Activated CD4-positive, alpha-beta memory T cell treated with anti-CD3 and anti-CD28 coated beads for 36 hours (primary cell): ENCODE measurements around the gene NLGN1. TPM values are rescaled to one million over a fixed set of nuclear protein-coding genes. Genes with fewer than 3 reads are reported as not detected.

Source experiments
- CTCF ChIA-PET: fragments of 350-600 bp; sonication (Branson Sonifier 250); formaldehyde crosslinking; loops from one replicate; lab custom pipeline; 2021; ENCODE audit warnings: antibody characterized with exemption, inconsistent platforms; lab: Charles Lee
- POLR2A ChIA-PET: fragments of 350-600 bp; sonication (Branson Sonifier 250); formaldehyde crosslinking; loops from one replicate; lab custom pipeline; 2021; ENCODE audit warnings: antibody characterized with exemption; lab: Charles Lee
- DNase-seq: peaks from one replicate; pipeline ENCODE4 v3.0.0-alpha.2; 2020
- H3K27ac Mint-ChIP-seq: one replicate; pipeline ENCODE4 v1.8.0; 2021; ENCODE audit warnings: mixed read lengths
- H3K27me3 Mint-ChIP-seq: one replicate; pipeline ENCODE4 v1.8.0; 2021; ENCODE audit warnings: mixed read lengths
- H3K36me3 Mint-ChIP-seq: one replicate; pipeline ENCODE4 v1.8.0; 2021; ENCODE audit warnings: mixed read lengths
- H3K4me1 Mint-ChIP-seq: one replicate; pipeline ENCODE4 v1.8.0; 2021; ENCODE audit warnings: low read depth, mixed read lengths
- H3K4me3 Mint-ChIP-seq: one replicate; pipeline ENCODE4 v1.8.0; 2021; ENCODE audit warnings: mild to moderate bottlenecking, mixed read lengths
- H3K9me3 Mint-ChIP-seq: one replicate; pipeline ENCODE4 v1.8.0; 2021; ENCODE audit warnings: mixed read lengths
- intact Hi-C: fragments of 100-400 bp; cut with micrococcal nuclease; formaldehyde crosslinking; loops from one replicate; pipeline ENCODE4 v1.15.1; 2023
- total RNA-seq, 2 experiments: library from RNA; stranded (reverse); gene quantifications; one replicate each; pipeline ENCODE4 v1.2.3, GENCODE V29; 2021

The NLGN1 gene
- total RNA-seq, 2 experiments from 2014 or later: not detected

- H3K9me3 Mint-ChIP-seq: no peaks in the 10 kb centered on the region
- H3K36me3 Mint-ChIP-seq: no peaks in the 10 kb centered on the region
- H3K27ac Mint-ChIP-seq: no peak overlapping the region
- H3K4me1 Mint-ChIP-seq: no peaks in the 10 kb centered on the region
- ChIA-PET CTCF (no interaction called here), POLR2A (no interaction called here)
- intact Hi-C loops: no loop called here
- H3K4me3 Mint-ChIP-seq: no peak overlapping the region
- no peak for DNase-seq
- H3K27me3 Mint-ChIP-seq: no peaks in the 10 kb centered on the region
These were observed 459.6 kb downstream of the NLGN1 start for GRCh38 chr3:173857154-173857553.

GRCh38 chr3:173862701-173863100, 465.2 kb downstream of the NLGN1 start:
- POLR2A ChIA-PET: no interaction called here
- Mint-ChIP-seq H3K4me1 (no peaks in the 10 kb centered on the region), H3K27me3 (no peaks in the 10 kb centered on the region), H3K9me3 (no peaks in the 10 kb centered on the region), H3K27ac (no peak overlapping the region), H3K4me3 (no peak overlapping the region), H3K36me3 (no peaks in the 10 kb centered on the region)
- CTCF ChIA-PET: no interaction called here
- no peak for DNase-seq
- intact Hi-C loops: no loop called here

GRCh38 chr3:173863551-173863950, 466.0 kb downstream of the NLGN1 start:
- no peak for DNase-seq
- POLR2A ChIA-PET: no interaction called here
- CTCF ChIA-PET: no interaction called here
- Mint-ChIP-seq H3K36me3 (no peaks in the 10 kb centered on the region), H3K27ac (no peak overlapping the region), H3K9me3 (no peaks in the 10 kb centered on the region), H3K4me3 (no peak overlapping the region), H3K27me3 (no peaks in the 10 kb centered on the region), H3K4me1 (no peaks in the 10 kb centered on the region)
- intact Hi-C loops: no loop called here

- H3K27ac Mint-ChIP-seq: no peak overlapping the region
- no peak for DNase-seq
- H3K4me3 Mint-ChIP-seq: no peak overlapping the region
- no peaks in the 10 kb centered on the region for H3K9me3 Mint-ChIP-seq
- CTCF ChIA-PET: no interaction called here
- no peaks in the 10 kb centered on the region for H3K4me1 Mint-ChIP-seq
- POLR2A ChIA-PET: no interaction called here
- no peaks in the 10 kb centered on the region for H3K27me3 Mint-ChIP-seq
- H3K36me3 Mint-ChIP-seq: no peaks in the 10 kb centered on the region
- intact Hi-C loops: no loop called here
These were observed 468.5 kb downstream of the NLGN1 start for GRCh38 chr3:173865900-173866498.

GRCh38 chr3:173869766-173870165, 472.2 kb downstream of the NLGN1 start:
- POLR2A ChIA-PET: no interaction called here
- H3K27me3 Mint-ChIP-seq: no peaks in the 10 kb centered on the region
- no peak overlapping the region for H3K4me3 Mint-ChIP-seq
- CTCF ChIA-PET: no interaction called here
- peaks cover 3% of the 10 kb centered on the region for H3K9me3 Mint-ChIP-seq
- intact Hi-C loops: no loop called here
- H3K27ac Mint-ChIP-seq: no peak overlapping the region
- no peak for DNase-seq
- H3K36me3 Mint-ChIP-seq: no peaks in the 10 kb centered on the region
- no peaks in the 10 kb centered on the region for H3K4me1 Mint-ChIP-seq

GRCh38 chr3:173870976-173871375, 473.4 kb downstream of the NLGN1 start:
- DNase-seq: no peak
- intact Hi-C loops: no loop called here
- Mint-ChIP-seq H3K36me3 (no peaks in the 10 kb centered on the region), H3K4me1 (no peaks in the 10 kb centered on the region), H3K4me3 (no peak overlapping the region), H3K9me3 (peaks cover 3% of the 10 kb centered on the region), H3K27ac (no peak overlapping the region), H3K27me3 (no peaks in the 10 kb centered on the region)
- ChIA-PET CTCF (no interaction called here), POLR2A (no interaction called here)

GRCh38 chr3:173875790-173876189, 478.2 kb downstream of the NLGN1 start:
- POLR2A ChIA-PET: no interaction called here
- CTCF ChIA-PET: no interaction called here
- no peak overlapping the region for H3K4me3 Mint-ChIP-seq
- no peak overlapping the region for H3K27ac Mint-ChIP-seq
- H3K27me3 Mint-ChIP-seq: no peaks in the 10 kb centered on the region
- H3K9me3 Mint-ChIP-seq: peaks cover 3% of the 10 kb centered on the region
- no peaks in the 10 kb centered on the region for H3K4me1 Mint-ChIP-seq
- H3K36me3 Mint-ChIP-seq: no peaks in the 10 kb centered on the region
- DNase-seq: no peak
- intact Hi-C loops: no loop called here

- DNase-seq: no peak
- CTCF ChIA-PET: no interaction called here
- Mint-ChIP-seq H3K4me1 (no peaks in the 10 kb centered on the region), H3K27me3 (no peaks in the 10 kb centered on the region), H3K27ac (no peak overlapping the region), H3K4me3 (no peak overlapping the region), H3K36me3 (no peaks in the 10 kb centered on the region), H3K9me3 (peaks cover 3% of the 10 kb centered on the region)
- intact Hi-C loops: no loop called here
- POLR2A ChIA-PET: no interaction called here
These were observed 478.9 kb downstream of the NLGN1 start for GRCh38 chr3:173876476-173876875.

GRCh38 chr3:173887888-173888287, 490.3 kb downstream of the NLGN1 start:
- H3K9me3 Mint-ChIP-seq: peaks cover 3% of the 10 kb centered on the region
- no peak for DNase-seq
- no peak overlapping the region for H3K4me3 Mint-ChIP-seq
- no peaks in the 10 kb centered on the region for H3K27me3 Mint-ChIP-seq
- ChIA-PET POLR2A (no interaction called here), CTCF (no interaction called here)
- H3K27ac Mint-ChIP-seq: no peak overlapping the region
- no peaks in the 10 kb centered on the region for H3K4me1 Mint-ChIP-seq
- no peaks in the 10 kb centered on the region for H3K36me3 Mint-ChIP-seq
- intact Hi-C loops: no loop called here

- Mint-ChIP-seq H3K4me1 (no peaks in the 10 kb centered on the region), H3K9me3 (peaks cover 3% of the 10 kb centered on the region), H3K27ac (no peak overlapping the region), H3K27me3 (no peaks in the 10 kb centered on the region), H3K36me3 (no peaks in the 10 kb centered on the region), H3K4me3 (no peak overlapping the region)
- intact Hi-C loops: no loop called here
- POLR2A ChIA-PET: no interaction called here
- DNase-seq: no peak
- CTCF ChIA-PET: no interaction called here
These were observed 492.1 kb downstream of the NLGN1 start for GRCh38 chr3:173889596-173889995.

GRCh38 chr3:173890091-173890490, 492.5 kb downstream of the NLGN1 start:
- CTCF ChIA-PET: no interaction called here
- peaks cover 3% of the 10 kb centered on the region for H3K9me3 Mint-ChIP-seq
- no peak overlapping the region for H3K27ac Mint-ChIP-seq
- intact Hi-C loops: no loop called here
- H3K27me3 Mint-ChIP-seq: no peaks in the 10 kb centered on the region
- H3K4me1 Mint-ChIP-seq: no peaks in the 10 kb centered on the region
- no peak overlapping the region for H3K4me3 Mint-ChIP-seq
- H3K36me3 Mint-ChIP-seq: no peaks in the 10 kb centered on the region
- POLR2A ChIA-PET: no interaction called here
- no peak for DNase-seq

- ChIA-PET POLR2A (no interaction called here), CTCF (no interaction called here)
- Mint-ChIP-seq H3K4me1 (no peaks in the 10 kb centered on the region), H3K27me3 (no peaks in the 10 kb centered on the region), H3K9me3 (peaks cover 3% of the 10 kb centered on the region), H3K27ac (no peak overlapping the region), H3K36me3 (no peaks in the 10 kb centered on the region), H3K4me3 (no peak overlapping the region)
- intact Hi-C loops: no loop called here
- DNase-seq: no peak
These were observed 493.9 kb downstream of the NLGN1 start for GRCh38 chr3:173891272-173892100.

GRCh38 chr3:173892547-173892946, 495.0 kb downstream of the NLGN1 start:
- ChIA-PET CTCF (no interaction called here), POLR2A (no interaction called here)
- H3K27me3 Mint-ChIP-seq: no peaks in the 10 kb centered on the region
- DNase-seq: no peak
- H3K27ac Mint-ChIP-seq: no peak overlapping the region
- intact Hi-C loops: no loop called here
- H3K4me3 Mint-ChIP-seq: no peak overlapping the region
- H3K36me3 Mint-ChIP-seq: no peaks in the 10 kb centered on the region
- H3K9me3 Mint-ChIP-seq: peaks cover 3% of the 10 kb centered on the region
- no peaks in the 10 kb centered on the region for H3K4me1 Mint-ChIP-seq
